ENCODE measurements around the gene EME1. TPM values are rescaled to one million over a fixed set of nuclear protein-coding genes. Genes with fewer than 3 reads are reported as not detected.

The EME1 gene
- total RNA-seq, 1 donor, result 4.7 TPM

GRCh38 chr17:50344731-50345365 lies 28.2 kb upstream of the EME1 start:
- no peak overlapping the region for H3K4me3 ChIP-seq (ENCODE audit: low read depth, low read length)
- no peak for TF ChIP-seq CTCF (IDR thresholded peaks at IDR 0.05; ENCODE audit: insufficient read depth, low read depth, low read length)
- DNase-seq (ENCODE audit: low read depth), result no peak

- peak; percentile 80 for DNase-seq (ENCODE audit: low read depth)
- no peak for TF ChIP-seq CTCF (IDR thresholded peaks at IDR 0.05; ENCODE audit: insufficient read depth, low read depth, low read length)
These were observed 27.4 kb upstream of the EME1 start, which contains the start of gene XYLT2 for GRCh38 chr17:50345432-50346312. Gene XYLT2 (plus strand): TSS chr17:50346126. CDS start chr17:50346141, 15 bp downstream.

GRCh38 chr17:50346313-50347116 lies 26.5 kb upstream of the EME1 start:
- DNase-seq (ENCODE audit: low read depth), result peak; percentile 29
- H3K4me3 ChIP-seq (ENCODE audit: low read depth, low read length), result peak overlapping the region; percentile 84
- TF ChIP-seq CTCF (IDR thresholded peaks at IDR 0.05; ENCODE audit: insufficient read depth, low read depth, low read length), result no peak

More at GRCh38 chr17:50345432-50346312, 27.4 kb upstream of the EME1 start, which contains the start of gene XYLT2:
- H3K4me3 ChIP-seq (ENCODE audit: low read depth, low read length), result peak within 1 kb of the TSS; percentile 84

- peak overlapping the region; percentile 84 for H3K4me3 ChIP-seq (ENCODE audit: low read depth, low read length)
- no peak for TF ChIP-seq CTCF (IDR thresholded peaks at IDR 0.05; ENCODE audit: insufficient read depth, low read depth, low read length)
- no peak for DNase-seq (ENCODE audit: low read depth)
These were observed 25.7 kb upstream of the EME1 start for GRCh38 chr17:50347117-50347893.

GRCh38 chr17:50347894-50348291 lies 25.1 kb upstream of the EME1 start:
- TF ChIP-seq CTCF (IDR thresholded peaks at IDR 0.05; ENCODE audit: insufficient read depth, low read depth, low read length), result no peak
- no peak overlapping the region for H3K4me3 ChIP-seq (ENCODE audit: low read depth, low read length)

More at GRCh38 chr17:50347894-50348291, 25.1 kb upstream of the EME1 start:
- no peak for DNase-seq (ENCODE audit: low read depth)

All from fibroblast of villous mesenchyme (primary cell).